Non-pigmented ciliary epithelial cell (primary cell): Measurements from ENCODE around the gene LTB4R.
"Not testable (repeated sequence)": the region's sequence is repeated elsewhere in the genome, so short reads cannot be mapped to it uniquely, and the experiment has no call there.

ENCODE experiments used
- DNase-seq: peaks from one replicate; pipeline ENCODE4 v3.0.0-alpha.2; 2010; ENCODE audit warnings: low read depth

The LTB4R gene

GRCh38 chr14:24323341-24323740 is 12.0 kb downstream of the LTB4R start:
- no peak for DNase-seq

GRCh38 chr14:24324024-24324423 is 12.7 kb downstream of the LTB4R start:
- DNase-seq, result no peak

- DNase-seq, result no peak
Observed at GRCh38 chr14:24325041-24325530, 13.8 kb downstream of the LTB4R start.

- no peak for DNase-seq
Observed at GRCh38 chr14:24325963-24326362, 14.7 kb downstream of the LTB4R start.

GRCh38 chr14:24327303-24327702 is 16.0 kb downstream of the LTB4R start:
- DNase-seq, result no peak

- not testable (repeated sequence) for DNase-seq
Observed at GRCh38 chr14:24327914-24328313, 16.6 kb downstream of the LTB4R start.

GRCh38 chr14:24329073-24329663 is 17.9 kb downstream of the LTB4R start:
- DNase-seq, result no peak

GRCh38 chr14:24329736-24330135 is 18.4 kb downstream of the LTB4R start:
- DNase-seq, result no peak

- no peak for DNase-seq
Observed at GRCh38 chr14:24330973-24331674, 19.8 kb downstream of the LTB4R start.

- no peak for DNase-seq
Observed at GRCh38 chr14:24331731-24332267, 20.5 kb downstream of the LTB4R start.

GRCh38 chr14:24332268-24332993 is 21.1 kb downstream of the LTB4R start:
- DNase-seq, result no peak

GRCh38 chr14:24334431-24335291 is 23.4 kb downstream of the LTB4R start, which contains the start of gene ADCY4:
Gene ADCY4 (minus strand): TSS chr14:24335071. CDS start chr14:24334652, 419 bp downstream.
- no peak for DNase-seq

GRCh38 chr14:24335461-24336171 is 24.3 kb downstream of the LTB4R start:
- DNase-seq, result no peak

GRCh38 chr14:24337144-24337823 is 26.0 kb downstream of the LTB4R start:
- DNase-seq, result no peak

- DNase-seq, result no peak
Observed at GRCh38 chr14:24337824-24338175, 26.5 kb downstream of the LTB4R start.

- no peak for DNase-seq
Observed at GRCh38 chr14:24338843-24339242, 27.5 kb downstream of the LTB4R start.

- DNase-seq, result no peak
Observed at GRCh38 chr14:24339284-24340151, 28.2 kb downstream of the LTB4R start, which contains the start of gene RIPK3. Gene RIPK3 (minus strand): TSS chr14:24339991. CDS start chr14:24339826, 165 bp downstream.

GRCh38 chr14:24340606-24341005 is 29.3 kb downstream of the LTB4R start:
- no peak for DNase-seq

GRCh38 chr14:24342889-24343288 is 31.6 kb downstream of the LTB4R start:
- DNase-seq, result no peak
